HL-60 (cell line): ENCODE measurements around the gene CFL1.

Experiments
- DNase-seq, 2 experiments: peaks; one replicate each; pipeline ENCODE4 v3.0.0-alpha.2; 2010 to 2020; ENCODE audit warnings: low read depth in 1 of 2, low spot score in 1 of 2
- H3K27ac ChIP-seq: fragments of 250-450 bp; sonication (Bioruptor Pico); replicated peaks from 2 replicates; pipeline ENCODE4 v1.5.1; 2020; ENCODE audit warnings: mild to moderate bottlenecking, moderate library complexity
- H3K27me3 ChIP-seq: fragments of 250-450 bp; sonication (Bioruptor Pico); 2 replicates; pipeline ENCODE4 v1.5.1; 2021; ENCODE audit warnings: mild to moderate bottlenecking, moderate library complexity; ENCODE audit not compliant: insufficient read depth, poor library complexity, severe bottlenecking
- H3K4me3 ChIP-seq: replicated peaks from 2 replicates; pipeline ENCODE4 v1.5.1; 2011; ENCODE audit warnings: mild to moderate bottlenecking, control low read depth, low read length; ENCODE audit not compliant: insufficient read depth
- CTCF ChIP-seq: IDR thresholded peaks from one replicate; pipeline ENCODE4 v1.5.1; 2011; ENCODE audit warnings: low read length, control low read depth, inconsistent platforms; ENCODE audit not compliant: insufficient read depth
- GABPA ChIP-seq: IDR thresholded peaks from 2 replicates; pipeline ENCODE4 v1.6.1; 2012; ENCODE audit warnings: low read depth
- POLR2AphosphoS5 ChIP-seq: IDR thresholded peaks from 2 replicates; pipeline ENCODE4 v1.6.1; 2012; ENCODE audit warnings: low read depth
- SPI1 ChIP-seq: IDR thresholded peaks from 2 replicates; pipeline ENCODE4 v1.6.1; 2012; ENCODE audit warnings: low read depth, mild to moderate bottlenecking, borderline replicate concordance
- TF ChIP-seq, protein P1 (sequence below): IDR thresholded peaks from 2 replicates; pipeline ENCODE4 v1.6.1; 2012; ENCODE audit warnings: low read depth; ENCODE audit not compliant: insufficient replicate concordance

Gene CFL1

GRCh38 chr11:65806979-65807378 is 51.0 kb downstream of the CFL1 start:
- H3K4me3 ChIP-seq: no peak overlapping the region
- H3K27me3 ChIP-seq: peaks cover 20% of the 10 kb centered on the region
- no peak for DNase-seq
- TF ChIP-seq GABPA (no peak), SPI1 (no peak), POLR2AphosphoS5 (no peak), CTCF (no peak)
- TF ChIP-seq, protein P1, sequence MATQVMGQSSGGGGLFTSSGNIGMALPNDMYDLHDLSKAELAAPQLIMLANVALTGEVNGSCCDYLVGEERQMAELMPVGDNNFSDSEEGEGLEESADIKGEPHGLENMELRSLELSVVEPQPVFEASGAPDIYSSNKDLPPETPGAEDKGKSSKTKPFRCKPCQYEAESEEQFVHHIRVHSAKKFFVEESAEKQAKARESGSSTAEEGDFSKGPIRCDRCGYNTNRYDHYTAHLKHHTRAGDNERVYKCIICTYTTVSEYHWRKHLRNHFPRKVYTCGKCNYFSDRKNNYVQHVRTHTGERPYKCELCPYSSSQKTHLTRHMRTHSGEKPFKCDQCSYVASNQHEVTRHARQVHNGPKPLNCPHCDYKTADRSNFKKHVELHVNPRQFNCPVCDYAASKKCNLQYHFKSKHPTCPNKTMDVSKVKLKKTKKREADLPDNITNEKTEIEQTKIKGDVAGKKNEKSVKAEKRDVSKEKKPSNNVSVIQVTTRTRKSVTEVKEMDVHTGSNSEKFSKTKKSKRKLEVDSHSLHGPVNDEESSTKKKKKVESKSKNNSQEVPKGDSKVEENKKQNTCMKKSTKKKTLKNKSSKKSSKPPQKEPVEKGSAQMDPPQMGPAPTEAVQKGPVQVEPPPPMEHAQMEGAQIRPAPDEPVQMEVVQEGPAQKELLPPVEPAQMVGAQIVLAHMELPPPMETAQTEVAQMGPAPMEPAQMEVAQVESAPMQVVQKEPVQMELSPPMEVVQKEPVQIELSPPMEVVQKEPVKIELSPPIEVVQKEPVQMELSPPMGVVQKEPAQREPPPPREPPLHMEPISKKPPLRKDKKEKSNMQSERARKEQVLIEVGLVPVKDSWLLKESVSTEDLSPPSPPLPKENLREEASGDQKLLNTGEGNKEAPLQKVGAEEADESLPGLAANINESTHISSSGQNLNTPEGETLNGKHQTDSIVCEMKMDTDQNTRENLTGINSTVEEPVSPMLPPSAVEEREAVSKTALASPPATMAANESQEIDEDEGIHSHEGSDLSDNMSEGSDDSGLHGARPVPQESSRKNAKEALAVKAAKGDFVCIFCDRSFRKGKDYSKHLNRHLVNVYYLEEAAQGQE: no peak
- H3K27ac ChIP-seq: no peak overlapping the region
